Lower leg skin (tissue), 4 donors: ENCODE results near the gene CCDC197. TPM values are rescaled to one million over a fixed set of nuclear protein-coding genes. Genes with fewer than 3 reads are reported as not detected.

ENCODE experiments used
- DNase-seq, 2 donors: peaks; one replicate each; pipeline ENCODE4 v3.0.0-alpha.2; 2019; ENCODE audit warnings: low spot score in 2 of 2
- H3K4me3 ChIP-seq: fragments of 200-600 bp; sonication (generic); 2 replicates; pipeline ENCODE4 v1.5.1; 2017; ENCODE audit warnings: mild to moderate bottlenecking, low read depth; ENCODE audit not compliant: poor library complexity, severe bottlenecking
- CTCF ChIP-seq, 3 donors: fragments of 450-650 bp; IDR thresholded peaks; one replicate each; pipeline ENCODE4 v1.5.1; 2016; ENCODE audit warnings: antibody characterized with exemption in 3 of 3, mild to moderate bottlenecking in 3 of 3, moderate library complexity in 2 of 3
- POLR2A ChIP-seq, 2 donors: fragments of 450-650 bp; IDR thresholded peaks; one replicate each; pipeline ENCODE4 v1.6.1; 2016 to 2017; ENCODE audit warnings: antibody characterized with exemption in 2 of 2, mild to moderate bottlenecking in 1 of 2, moderate library complexity in 1 of 2
- WGBS, 2 donors: methylation state at CpG; one replicate each; pipeline ENCODE4 v1.1.5; 2018; 5-methylcytosine and 5-hydroxymethylcytosine counted together
- intact Hi-C: fragments of 100-400 bp; cut with DNase I; formaldehyde crosslinking; loops from one replicate; pipeline ENCODE4 v1.15.0; 2023; ENCODE audit warnings: low total_unique reads
- total RNA-seq, 4 donors: library from RNA; depleted of rRNA; stranded (reverse); fragments of >200 nt; gene quantifications; one replicate each; pipeline ENCODE4 v1.1.0, GENCODE V29; 2016

The CCDC197 gene
- total RNA-seq, 4 donors from 2014 or later: not detected

GRCh38 chr14:94015223-94015622, 18.1 kb downstream of the CCDC197 start:
- intact Hi-C loops: no loop called here

GRCh38 chr14:94016446-94016976, 19.4 kb downstream of the CCDC197 start:
- no peak overlapping the region for H3K4me3 ChIP-seq
- TF ChIP-seq POLR2A (IDR thresholded peaks at IDR 0.05): no peak
- no peak for TF ChIP-seq CTCF (IDR thresholded peaks at IDR 0.05)
- 79 to 86% methylated on average over 8 of the region's 8 CpGs for WGBS, 2 donors

More at GRCh38 chr14:94015223-94015622, 18.1 kb downstream of the CCDC197 start:
- TF ChIP-seq POLR2A (IDR thresholded peaks at IDR 0.05) (no peak), CTCF (IDR thresholded peaks at IDR 0.05) (no peak)
- DNase-seq: no peak
- no peak overlapping the region for H3K4me3 ChIP-seq
- 61 to 70% methylated on average over 2 of the region's 2 CpGs for WGBS, 2 donors

GRCh38 chr14:94018308-94018707, 21.2 kb downstream of the CCDC197 start:
- WGBS, 2 donors: 64 to 70% methylated on average over 8 of the region's 8 CpGs

More at GRCh38 chr14:94016446-94016976, 19.4 kb downstream of the CCDC197 start:
- DNase-seq: no peak
- intact Hi-C loops: no loop called here

GRCh38 chr14:94019329-94019728, 22.2 kb downstream of the CCDC197 start:
- DNase-seq: no peak
- no peak overlapping the region for H3K4me3 ChIP-seq
- intact Hi-C loops: no loop called here
- 59 to 75% methylated on average over 6 of the region's 6 CpGs for WGBS, 2 donors
- no peak for TF ChIP-seq CTCF (IDR thresholded peaks at IDR 0.05)
- no peak for TF ChIP-seq POLR2A (IDR thresholded peaks at IDR 0.05)

More at GRCh38 chr14:94018308-94018707, 21.2 kb downstream of the CCDC197 start:
- no peak for DNase-seq
- intact Hi-C loops: no loop called here
- H3K4me3 ChIP-seq: no peak overlapping the region
- TF ChIP-seq POLR2A (IDR thresholded peaks at IDR 0.05): no peak
- TF ChIP-seq CTCF (IDR thresholded peaks at IDR 0.05): no peak

GRCh38 chr14:94020267-94020666, 23.2 kb downstream of the CCDC197 start:
- 92 to 94% methylated on average over 4 of the region's 4 CpGs for WGBS, 2 donors
- no peak overlapping the region for H3K4me3 ChIP-seq
- DNase-seq: no peak
- intact Hi-C loops: no loop called here
- TF ChIP-seq CTCF (IDR thresholded peaks at IDR 0.05): no peak
- TF ChIP-seq POLR2A (IDR thresholded peaks at IDR 0.05): no peak

GRCh38 chr14:94021001-94021400, 23.9 kb downstream of the CCDC197 start:
- no peak for DNase-seq
- 80 to 84% methylated on average over 2 of the region's 2 CpGs for WGBS, 2 donors
- no peak overlapping the region for H3K4me3 ChIP-seq
- intact Hi-C loops: no loop called here
- TF ChIP-seq CTCF (IDR thresholded peaks at IDR 0.05): no peak
- no peak for TF ChIP-seq POLR2A (IDR thresholded peaks at IDR 0.05)
